Osteocyte (in vitro differentiated cells): ENCODE measurements around the gene ZNF485. TPM values are rescaled to one million over a fixed set of nuclear protein-coding genes. Genes with fewer than 3 reads are reported as not detected.
"Not testable (repeated sequence)": the region's sequence is repeated elsewhere in the genome, so short reads cannot be mapped to it uniquely, and the experiment has no call there.

Experiments used
- DNase-seq: peaks from one replicate; pipeline ENCODE4 v3.0.0; 2021; ENCODE audit warnings: mixed read lengths; ENCODE audit not compliant: unreplicated experiment; ENCODE audit errors: extremely low spot score
- H3K27ac Mint-ChIP-seq: one replicate; pipeline ENCODE4 v1.8.0; 2021; ENCODE audit warnings: mild to moderate bottlenecking, mixed read lengths; ENCODE audit not compliant: unreplicated experiment
- H3K27me3 Mint-ChIP-seq: one replicate; pipeline ENCODE4 v1.8.0; 2021; ENCODE audit warnings: mixed read lengths; ENCODE audit not compliant: unreplicated experiment
- H3K36me3 Mint-ChIP-seq: one replicate; pipeline ENCODE4 v1.8.0; 2021; ENCODE audit warnings: mixed read lengths; ENCODE audit not compliant: unreplicated experiment
- H3K4me1 Mint-ChIP-seq: one replicate; pipeline ENCODE4 v1.8.0; 2021; ENCODE audit warnings: mixed read lengths; ENCODE audit not compliant: unreplicated experiment
- H3K4me3 Mint-ChIP-seq: one replicate; pipeline ENCODE4 v1.8.0; 2021; ENCODE audit warnings: mild to moderate bottlenecking, moderate library complexity, mixed read lengths; ENCODE audit not compliant: unreplicated experiment
- H3K9me3 Mint-ChIP-seq: one replicate; pipeline ENCODE4 v1.8.0; 2021; ENCODE audit warnings: mixed read lengths; ENCODE audit not compliant: unreplicated experiment
- CTCF ChIP-seq: fragments of 200-600 bp; sonication (generic); IDR thresholded peaks from 2 replicates; pipeline ENCODE4 v1.5.0; 2021; ENCODE audit warnings: antibody characterized with exemption, mild to moderate bottlenecking, moderate library complexity
- total RNA-seq: library from RNA; stranded (reverse); gene quantifications from 2 replicates; pipeline ENCODE4 v1.2.1, GENCODE V29; 2021

ZNF485 gene
- total RNA-seq, 1 donor from 2014 or later, result 2.4 TPM

- Mint-ChIP-seq H3K27ac (no peak overlapping the region), H3K27me3 (peaks cover 45% of the 10 kb centered on the region), H3K36me3 (no peaks in the 10 kb centered on the region), H3K9me3 (peaks cover 3% of the 10 kb centered on the region), H3K4me1 (no peaks in the 10 kb centered on the region), H3K4me3 (no peak overlapping the region)
- no peak for TF ChIP-seq CTCF
- peak; percentile 27 for DNase-seq
These were observed 21.2 kb upstream of the ZNF485 start for GRCh38 chr10:43585046-43585445.

DNA sequence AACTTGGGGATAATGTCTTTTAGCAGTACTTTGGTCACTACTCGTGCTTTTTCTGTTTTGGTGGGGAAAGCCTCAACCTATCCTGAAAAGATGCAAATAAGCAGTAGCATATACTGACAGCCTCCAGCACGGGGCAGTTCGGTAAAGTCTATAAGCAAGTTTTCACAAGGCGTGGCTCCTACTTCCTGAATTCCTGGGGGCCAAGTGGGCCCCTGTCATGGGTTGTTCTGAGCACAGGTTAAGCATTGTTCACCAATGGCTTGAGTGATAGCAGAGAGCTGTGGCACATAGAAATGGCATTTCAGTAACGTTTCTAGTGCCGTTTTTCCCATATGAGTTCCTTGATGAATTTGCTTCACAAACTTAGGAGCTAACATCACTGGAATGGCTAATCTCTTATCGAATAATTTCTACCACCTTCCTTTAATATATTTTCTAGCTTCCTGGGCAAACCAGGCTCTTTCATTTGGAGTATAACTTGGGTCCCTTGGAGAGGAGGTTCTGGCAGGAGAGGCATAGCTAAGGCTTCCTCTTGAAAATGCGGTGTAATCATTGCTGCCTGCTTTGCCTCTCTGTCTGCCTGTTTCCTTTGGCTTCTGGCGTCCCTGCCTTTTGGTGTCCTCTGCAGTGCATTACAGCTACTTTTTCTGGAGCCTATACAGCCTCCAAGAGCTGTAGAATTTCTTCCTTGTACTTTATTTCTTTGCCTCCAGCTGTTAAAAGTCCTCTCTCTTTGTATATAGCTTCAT, 20.1 kb upstream of the ZNF485 start:
- peaks cover 38% of the 10 kb centered on the region for H3K27me3 Mint-ChIP-seq
- peak; percentile 46 for DNase-seq
- H3K36me3 Mint-ChIP-seq, result no peaks in the 10 kb centered on the region
- H3K4me1 Mint-ChIP-seq, result no peaks in the 10 kb centered on the region
- H3K4me3 Mint-ChIP-seq, result no peak overlapping the region
- H3K9me3 Mint-ChIP-seq, result peaks cover 5% of the 10 kb centered on the region
- no peak for TF ChIP-seq CTCF
- H3K27ac Mint-ChIP-seq, result no peak overlapping the region

- not testable (repeated sequence) for H3K4me1 Mint-ChIP-seq, H3K4me3 Mint-ChIP-seq, H3K27ac Mint-ChIP-seq, H3K9me3 Mint-ChIP-seq, H3K36me3 Mint-ChIP-seq
- H3K27me3 Mint-ChIP-seq, result peaks cover 36% of the 10 kb centered on the region
- peak; percentile 15 for DNase-seq
These were observed 19.5 kb upstream of the ZNF485 start for GRCh38 chr10:43586730-43587115.

DNA sequence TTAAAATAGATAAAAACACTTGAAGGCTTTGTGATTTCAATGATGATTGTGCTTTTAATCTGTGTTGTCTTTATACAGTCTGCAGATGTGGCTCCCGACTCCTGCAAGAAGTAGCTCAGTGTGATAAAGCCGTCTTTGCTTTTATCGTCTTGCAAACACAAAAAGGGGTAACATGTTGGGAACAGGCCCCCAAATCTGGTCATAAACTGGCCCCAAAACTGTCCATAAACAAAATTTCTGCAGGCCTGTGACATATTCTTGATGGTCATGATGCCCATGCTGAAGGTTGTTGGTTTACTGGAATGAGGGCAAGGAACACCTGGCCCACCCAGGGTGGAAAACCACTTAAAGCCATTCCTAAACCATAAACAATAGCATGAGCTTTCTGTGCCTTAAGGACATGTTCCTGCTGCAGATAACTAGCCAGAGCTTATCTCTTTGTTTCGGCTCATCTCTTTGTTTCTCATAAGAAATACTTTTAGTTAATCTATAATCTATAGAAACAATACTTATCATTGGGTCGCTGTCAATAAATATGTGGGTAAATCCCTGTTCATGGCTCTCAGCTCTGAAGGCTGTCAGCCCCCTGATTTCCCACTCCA, 14.8 kb upstream of the ZNF485 start:
- H3K4me1 Mint-ChIP-seq, result peaks cover 13% of the 10 kb centered on the region
- peak; percentile 11 for DNase-seq
- no peak for TF ChIP-seq CTCF
- no peak overlapping the region for H3K4me3 Mint-ChIP-seq
- H3K9me3 Mint-ChIP-seq, result peaks cover 5% of the 10 kb centered on the region
- H3K36me3 Mint-ChIP-seq, result no peaks in the 10 kb centered on the region
- no peak overlapping the region for H3K27ac Mint-ChIP-seq
- H3K27me3 Mint-ChIP-seq, result peaks cover 24% of the 10 kb centered on the region

DNA sequence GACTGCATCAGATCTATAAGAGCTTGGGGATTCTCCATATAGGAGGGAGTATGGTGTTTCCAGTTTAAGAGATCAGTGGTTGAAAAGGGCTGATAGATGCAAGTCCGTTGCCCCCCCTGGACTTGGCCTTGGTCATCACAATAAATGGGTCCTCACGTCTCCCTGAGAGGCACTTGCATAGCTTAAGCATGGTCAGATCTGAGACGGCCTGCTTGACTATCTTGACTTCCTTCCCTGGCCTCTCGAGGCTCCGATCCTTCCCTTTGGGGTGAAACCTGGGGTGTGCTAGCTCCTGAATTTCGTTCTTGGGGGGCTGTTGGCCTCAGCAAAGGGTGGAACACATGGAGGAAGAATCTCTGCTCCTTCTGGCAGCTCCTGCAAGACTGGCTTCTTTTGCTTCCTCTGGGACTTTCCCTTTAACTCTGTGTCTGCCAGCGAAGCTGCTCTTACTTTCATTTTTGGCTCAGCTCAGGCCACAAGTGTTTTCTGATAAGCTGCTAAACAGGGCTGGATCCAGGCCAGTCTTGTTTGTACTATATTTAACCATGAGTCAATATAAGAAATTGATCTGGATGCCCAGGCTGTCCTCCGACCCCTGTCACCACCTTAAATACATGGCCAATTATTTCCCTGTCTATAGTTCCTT, 11.2 kb upstream of the ZNF485 start:
- Mint-ChIP-seq H3K9me3 (peaks cover 2% of the 10 kb centered on the region), H3K27me3 (peaks cover 5% of the 10 kb centered on the region), H3K36me3 (no peaks in the 10 kb centered on the region), H3K4me1 (peaks cover 21% of the 10 kb centered on the region), H3K27ac (no peak overlapping the region), H3K4me3 (peak overlapping the region; percentile 15)
- TF ChIP-seq CTCF, result no peak
- DNase-seq, result peak; percentile 73
